SK-N-SH treated with all-trans-retinoic acid at 6 μM for 48 hours (cell line): ENCODE results near the gene CXCL14.

Experiments
- ARNTL ChIP-seq: fragments of 450-650 bp; formaldehyde crosslinking; IDR thresholded peaks from 2 replicates; pipeline ENCODE4 v1.5.0; 2020; ENCODE audit warnings: low read depth, mild to moderate bottlenecking, moderate library complexity, borderline replicate concordance
- CSDC2 ChIP-seq: fragments of 250-450 bp; sonication (Bioruptor Pico); IDR thresholded peaks from 2 replicates; pipeline ENCODE4 v1.5.0; 2020; ENCODE audit warnings: mild to moderate bottlenecking, moderate library complexity
- ISL1 ChIP-seq: fragments of 250-450 bp; sonication (Bioruptor Pico); IDR thresholded peaks from 2 replicates; pipeline ENCODE4 v2.1.2; 2022; ENCODE audit warnings: mild to moderate bottlenecking, moderate library complexity
- PPARA ChIP-seq: fragments of 250-450 bp; sonication (Bioruptor Pico); IDR thresholded peaks from 2 replicates; pipeline ENCODE4 v1.5.0; 2020; ENCODE audit warnings: mild to moderate bottlenecking, borderline replicate concordance
- SNAI2 ChIP-seq: fragments of 250-450 bp; sonication (Bioruptor Pico); IDR thresholded peaks from 2 replicates; pipeline ENCODE4 v1.5.0; 2020; ENCODE audit warnings: mild to moderate bottlenecking, moderate library complexity
- ZFP3 ChIP-seq: fragments of 250-450 bp; sonication (Bioruptor Pico); IDR thresholded peaks from 2 replicates; pipeline ENCODE4 v1.5.0; 2020; ENCODE audit warnings: mild to moderate bottlenecking, moderate library complexity
- ZFP30 ChIP-seq: fragments of 450-650 bp; formaldehyde crosslinking; IDR thresholded peaks from 2 replicates; pipeline ENCODE4 v1.5.0; 2022; ENCODE audit warnings: mild to moderate bottlenecking, moderate library complexity
- ZNF70 ChIP-seq: fragments of 450-650 bp; formaldehyde crosslinking; IDR thresholded peaks from 2 replicates; pipeline ENCODE4 v1.5.0; 2020; ENCODE audit warnings: mild to moderate bottlenecking, moderate library complexity
- ZNF8 ChIP-seq: fragments of 450-650 bp; formaldehyde crosslinking; IDR thresholded peaks from 2 replicates; pipeline ENCODE4 v1.5.0; 2020; ENCODE audit warnings: mild to moderate bottlenecking, moderate library complexity

- TF ChIP-seq ZNF8 (CRISPR knock-in tag) (no peak), ZFP30 (CRISPR knock-in tag) (no peak), ARNTL (CRISPR knock-in tag) (no peak), ISL1 (no peak), CSDC2 (CRISPR knock-in tag) (no peak), ZNF70 (CRISPR knock-in tag) (no peak), ZFP3 (no peak), SNAI2 (CRISPR knock-in tag) (no peak), PPARA (no peak)
Measured at GRCh38 chr5:135593886-135594285, 15.1 kb upstream of the CXCL14 start.
